ENCODE data around the gene POMC.
A peak's percentile ranks its signal among the peaks of the same experiment; 100 is the strongest.

Gene POMC

GRCh38 chr2:25122367-25122766, 46.0 kb downstream of the POMC start:
- Histone ChIP-seq H2BK12ac (ENCODE audit: low read length) (no peak overlapping the region), H3K9ac (ENCODE audit: low read length) (no peak overlapping the region), H3K36me3 (ENCODE audit: control insufficient read depth in 1 of 2, insufficient read depth in 2 of 2, low read length in 2 of 2) (no peaks in the 10 kb centered on the region), H3K79me1 (ENCODE audit: low read length) (no peaks in the 10 kb centered on the region), H3K4me3 (ENCODE audit: low read depth, low read length) (no peak overlapping the region), H3K79me2 (ENCODE audit: control insufficient read depth, insufficient read depth, low read length, poor library complexity) (no peaks in the 10 kb centered on the region), H2BK120ac (ENCODE audit: insufficient read depth, low read length, poor library complexity) (no peak overlapping the region), H3K18ac (ENCODE audit: low read length) (no peak overlapping the region), H3K27ac (ENCODE audit: low read depth, low read length) (no peak overlapping the region), H2AK5ac (ENCODE audit: low read length) (no peak overlapping the region), H4K8ac (ENCODE audit: low read depth, low read length) (no peak overlapping the region), H3K9me3 (ENCODE audit: insufficient read depth, low read depth, low read length) (peaks cover 4% of the 10 kb centered on the region), H3K4ac (ENCODE audit: low read depth, low read length) (no peak overlapping the region), H3K27me3 (ENCODE audit: insufficient read depth, low read length) (no peaks in the 10 kb centered on the region), H3K23ac (ENCODE audit: low read length) (no peak overlapping the region), H2BK5ac (ENCODE audit: low read depth, low read length, poor library complexity) (no peak overlapping the region), H3K4me2 (ENCODE audit: low read length) (no peak overlapping the region), H3K14ac (ENCODE audit: low read length) (no peak overlapping the region), H3K4me1 (ENCODE audit: control insufficient read depth in 1 of 2, insufficient read depth in 2 of 2, low read length in 2 of 2) (no peaks in the 10 kb centered on the region), H4K12ac (ENCODE audit: low read depth, low read length) (no peak overlapping the region), H4K91ac (ENCODE audit: low read depth, low read length) (no peak overlapping the region), H2AFZ (ENCODE audit: insufficient read depth, low read length, poor library complexity) (no peak overlapping the region)
- WGBS (ENCODE audit: extremely low coverage, insufficient coverage, insufficient read length), result no CpG with 5 or more reads among the region's 3 CpGs
- no peak for DNase-seq

- peak overlapping the region; percentile 5 for H3K9ac ChIP-seq (ENCODE audit: low read length)
- H4K12ac ChIP-seq (ENCODE audit: low read depth, low read length), result no peak overlapping the region
- H3K9me3 ChIP-seq (ENCODE audit: insufficient read depth, low read depth, low read length), result peaks cover 4% of the 10 kb centered on the region
- H4K91ac ChIP-seq (ENCODE audit: low read depth, low read length), result no peak overlapping the region
- no peaks in the 10 kb centered on the region for H3K79me1 ChIP-seq (ENCODE audit: low read length)
- no peak overlapping the region for H3K23ac ChIP-seq (ENCODE audit: low read length)
- no peak for DNase-seq
- H2AK5ac ChIP-seq (ENCODE audit: low read length), result no peak overlapping the region
- H3K79me2 ChIP-seq (ENCODE audit: control insufficient read depth, insufficient read depth, low read length, poor library complexity), result no peaks in the 10 kb centered on the region
- H3K27me3 ChIP-seq (ENCODE audit: insufficient read depth, low read length), result no peaks in the 10 kb centered on the region
- H3K27ac ChIP-seq (ENCODE audit: low read depth, low read length), result no peak overlapping the region
- H3K4me1 ChIP-seq (ENCODE audit: control insufficient read depth in 1 of 2, insufficient read depth in 2 of 2, low read length in 2 of 2), result peaks cover 0 to 3% of the 10 kb centered on the region in 2 experiments
- no peak overlapping the region for H2BK120ac ChIP-seq (ENCODE audit: insufficient read depth, low read length, poor library complexity)
- no CpG with 5 or more reads among the region's 11 CpGs for WGBS (ENCODE audit: extremely low coverage, insufficient coverage, insufficient read length)
- H3K4me3 ChIP-seq (ENCODE audit: low read depth, low read length), result no peak overlapping the region
- no peak overlapping the region for H2BK12ac ChIP-seq (ENCODE audit: low read length)
- no peak overlapping the region for H3K4me2 ChIP-seq (ENCODE audit: low read length)
- no peak overlapping the region for H3K4ac ChIP-seq (ENCODE audit: low read depth, low read length)
- no peak overlapping the region for H2AFZ ChIP-seq (ENCODE audit: insufficient read depth, low read length, poor library complexity)
- no peak overlapping the region for H3K18ac ChIP-seq (ENCODE audit: low read length)
- no peaks in the 10 kb centered on the region for H3K36me3 ChIP-seq (ENCODE audit: control insufficient read depth in 1 of 2, insufficient read depth in 2 of 2, low read length in 2 of 2)
- H2BK5ac ChIP-seq (ENCODE audit: low read depth, low read length, poor library complexity), result no peak overlapping the region
- H3K14ac ChIP-seq (ENCODE audit: low read length), result no peak overlapping the region
- H4K8ac ChIP-seq (ENCODE audit: low read depth, low read length), result no peak overlapping the region
These were observed 49.1 kb downstream of the POMC start for GRCh38 chr2:25119263-25119662.

- Histone ChIP-seq H3K79me2 (ENCODE audit: control insufficient read depth, insufficient read depth, low read length, poor library complexity) (no peaks in the 10 kb centered on the region), H3K4me1 (ENCODE audit: control insufficient read depth in 1 of 2, insufficient read depth in 2 of 2, low read length in 2 of 2) (peaks cover 0 to 3% of the 10 kb centered on the region in 2 experiments), H3K4me2 (ENCODE audit: low read length) (no peak overlapping the region), H4K12ac (ENCODE audit: low read depth, low read length) (no peak overlapping the region), H3K27ac (ENCODE audit: low read depth, low read length) (no peak overlapping the region), H2AFZ (ENCODE audit: insufficient read depth, low read length, poor library complexity) (no peak overlapping the region), H3K9me3 (ENCODE audit: insufficient read depth, low read depth, low read length) (no peaks in the 10 kb centered on the region), H3K79me1 (ENCODE audit: low read length) (no peaks in the 10 kb centered on the region), H4K8ac (ENCODE audit: low read depth, low read length) (no peak overlapping the region), H3K4ac (ENCODE audit: low read depth, low read length) (no peak overlapping the region), H4K91ac (ENCODE audit: low read depth, low read length) (no peak overlapping the region), H3K36me3 (ENCODE audit: control insufficient read depth in 1 of 2, insufficient read depth in 2 of 2, low read length in 2 of 2) (no peaks in the 10 kb centered on the region), H2AK5ac (ENCODE audit: low read length) (no peak overlapping the region), H3K27me3 (ENCODE audit: insufficient read depth, low read length) (no peaks in the 10 kb centered on the region), H3K9ac (ENCODE audit: low read length) (no peak overlapping the region), H2BK5ac (ENCODE audit: low read depth, low read length, poor library complexity) (no peak overlapping the region), H2BK12ac (ENCODE audit: low read length) (no peak overlapping the region), H2BK120ac (ENCODE audit: insufficient read depth, low read length, poor library complexity) (no peak overlapping the region), H3K4me3 (ENCODE audit: low read depth, low read length) (no peak overlapping the region), H3K18ac (ENCODE audit: low read length) (no peak overlapping the region), H3K23ac (ENCODE audit: low read length) (no peak overlapping the region), H3K14ac (ENCODE audit: low read length) (no peak overlapping the region)
- no CpG with 5 or more reads among the region's 13 CpGs for WGBS (ENCODE audit: extremely low coverage, insufficient coverage, insufficient read length)
- no peak for DNase-seq
These were observed 51.4 kb downstream of the POMC start for GRCh38 chr2:25116956-25117355.

- Histone ChIP-seq H4K91ac (ENCODE audit: low read depth, low read length) (no peak overlapping the region), H3K27me3 (ENCODE audit: insufficient read depth, low read length) (no peaks in the 10 kb centered on the region), H3K14ac (ENCODE audit: low read length) (no peak overlapping the region), H4K12ac (ENCODE audit: low read depth, low read length) (no peak overlapping the region), H3K4me1 (ENCODE audit: control insufficient read depth in 1 of 2, insufficient read depth in 2 of 2, low read length in 2 of 2) (peaks cover 0 to 3% of the 10 kb centered on the region in 2 experiments), H3K36me3 (ENCODE audit: control insufficient read depth in 1 of 2, insufficient read depth in 2 of 2, low read length in 2 of 2) (no peaks in the 10 kb centered on the region), H3K18ac (ENCODE audit: low read length) (no peak overlapping the region), H3K23ac (ENCODE audit: low read length) (no peak overlapping the region), H3K79me1 (ENCODE audit: low read length) (no peaks in the 10 kb centered on the region), H3K27ac (ENCODE audit: low read depth, low read length) (no peak overlapping the region), H3K4me2 (ENCODE audit: low read length) (no peak overlapping the region), H3K4ac (ENCODE audit: low read depth, low read length) (no peak overlapping the region), H2AK5ac (ENCODE audit: low read length) (no peak overlapping the region), H2AFZ (ENCODE audit: insufficient read depth, low read length, poor library complexity) (no peak overlapping the region), H2BK120ac (ENCODE audit: insufficient read depth, low read length, poor library complexity) (no peak overlapping the region), H3K79me2 (ENCODE audit: control insufficient read depth, insufficient read depth, low read length, poor library complexity) (no peaks in the 10 kb centered on the region), H3K9ac (ENCODE audit: low read length) (no peak overlapping the region), H3K4me3 (ENCODE audit: low read depth, low read length) (no peak overlapping the region), H3K9me3 (ENCODE audit: insufficient read depth, low read depth, low read length) (no peaks in the 10 kb centered on the region), H4K8ac (ENCODE audit: low read depth, low read length) (no peak overlapping the region), H2BK5ac (ENCODE audit: low read depth, low read length, poor library complexity) (no peak overlapping the region), H2BK12ac (ENCODE audit: low read length) (no peak overlapping the region)
- WGBS (ENCODE audit: extremely low coverage, insufficient coverage, insufficient read length), result no CpG with 5 or more reads among the region's 4 CpGs
- DNase-seq, result peak in 1 of 2 donors; percentile 68
These were observed 52.5 kb downstream of the POMC start for GRCh38 chr2:25115902-25116301.
